HG03575 (cell line): Measurements from ENCODE around the gene PFN3.
A peak's percentile ranks its signal among the peaks of the same experiment; 100 is the strongest.

Experiments
- ATAC-seq: cut with Tn5 transposase; IDR thresholded peaks from one replicate; pipeline ENCODE4 v1.9.1; 2021; ENCODE audit not compliant: unreplicated experiment, insufficient number of reproducible peaks, low FRiP score; ENCODE audit errors: extremely low read depth

Gene PFN3

GRCh38 chr5:177439518-177440053, 39.1 kb upstream of the PFN3 start:
- ATAC-seq: no peak

GRCh38 chr5:177438468-177438867, 38.0 kb upstream of the PFN3 start:
- no peak for ATAC-seq

DNA sequence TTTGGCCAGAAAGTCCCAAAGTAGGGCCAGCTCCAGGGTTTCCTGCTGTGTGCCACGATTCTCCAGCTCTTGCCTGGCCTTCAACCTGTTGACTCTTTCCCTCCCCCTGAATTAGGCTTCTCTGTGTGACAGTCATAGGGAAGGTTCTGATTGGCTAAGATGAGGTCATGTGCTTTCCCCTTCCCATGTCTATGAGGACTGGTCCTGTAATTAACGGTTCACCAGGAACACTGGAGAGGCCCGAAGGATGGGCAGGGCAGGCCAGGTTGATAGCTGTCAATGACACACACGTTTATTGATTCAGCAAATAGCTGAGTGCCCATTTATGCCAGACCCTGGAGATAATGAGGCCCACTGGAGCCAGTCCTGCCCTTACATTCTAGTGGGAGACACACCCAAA, 37.2 kb upstream of the PFN3 start:
- ATAC-seq: no peak

- no peak for ATAC-seq
Measured at GRCh38 chr5:177435847-177436536, 35.5 kb upstream of the PFN3 start.

DNA sequence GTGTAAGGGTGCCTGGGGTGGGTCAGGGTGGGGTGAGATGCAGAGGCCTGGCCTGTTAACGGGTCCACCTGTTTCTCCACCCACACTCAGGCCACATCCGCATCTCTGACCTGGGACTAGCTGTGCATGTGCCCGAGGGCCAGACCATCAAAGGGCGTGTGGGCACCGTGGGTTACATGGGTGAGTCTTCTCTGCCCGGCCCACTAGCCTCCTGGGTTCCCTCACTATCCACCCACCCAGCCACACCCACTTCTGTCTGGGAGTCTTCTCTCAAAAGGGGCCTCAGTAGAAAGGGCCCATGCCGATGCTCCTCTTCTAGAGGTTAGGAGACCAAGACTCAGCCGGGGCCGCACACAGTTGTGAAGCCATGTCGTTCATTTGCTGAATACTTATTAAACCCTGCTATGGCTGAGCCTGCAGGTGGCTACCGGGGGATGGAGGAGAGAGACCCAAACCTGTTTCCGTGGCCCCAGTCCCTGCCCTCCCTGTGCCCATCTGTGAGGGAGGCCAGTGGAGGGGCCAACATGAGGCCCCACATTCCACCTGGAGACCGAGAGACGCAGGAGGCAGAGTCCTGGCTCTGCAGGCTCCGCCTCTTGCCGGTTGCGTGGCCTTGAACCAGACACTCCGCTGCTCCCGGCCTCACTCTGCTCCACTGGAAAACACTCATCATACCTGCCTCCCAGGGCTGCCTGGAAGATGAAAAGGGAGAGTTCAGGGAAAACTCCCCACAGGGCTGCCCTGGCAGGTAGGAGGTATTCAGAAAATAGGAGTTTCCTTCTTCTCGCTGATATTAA, 34.7 kb upstream of the PFN3 start:
- ATAC-seq: no peak

GRCh38 chr5:177434437-177434836, 34.0 kb upstream of the PFN3 start:
- no peak for ATAC-seq

- no peak for ATAC-seq
Measured at GRCh38 chr5:177433658-177434217, 33.3 kb upstream of the PFN3 start.

DNA sequence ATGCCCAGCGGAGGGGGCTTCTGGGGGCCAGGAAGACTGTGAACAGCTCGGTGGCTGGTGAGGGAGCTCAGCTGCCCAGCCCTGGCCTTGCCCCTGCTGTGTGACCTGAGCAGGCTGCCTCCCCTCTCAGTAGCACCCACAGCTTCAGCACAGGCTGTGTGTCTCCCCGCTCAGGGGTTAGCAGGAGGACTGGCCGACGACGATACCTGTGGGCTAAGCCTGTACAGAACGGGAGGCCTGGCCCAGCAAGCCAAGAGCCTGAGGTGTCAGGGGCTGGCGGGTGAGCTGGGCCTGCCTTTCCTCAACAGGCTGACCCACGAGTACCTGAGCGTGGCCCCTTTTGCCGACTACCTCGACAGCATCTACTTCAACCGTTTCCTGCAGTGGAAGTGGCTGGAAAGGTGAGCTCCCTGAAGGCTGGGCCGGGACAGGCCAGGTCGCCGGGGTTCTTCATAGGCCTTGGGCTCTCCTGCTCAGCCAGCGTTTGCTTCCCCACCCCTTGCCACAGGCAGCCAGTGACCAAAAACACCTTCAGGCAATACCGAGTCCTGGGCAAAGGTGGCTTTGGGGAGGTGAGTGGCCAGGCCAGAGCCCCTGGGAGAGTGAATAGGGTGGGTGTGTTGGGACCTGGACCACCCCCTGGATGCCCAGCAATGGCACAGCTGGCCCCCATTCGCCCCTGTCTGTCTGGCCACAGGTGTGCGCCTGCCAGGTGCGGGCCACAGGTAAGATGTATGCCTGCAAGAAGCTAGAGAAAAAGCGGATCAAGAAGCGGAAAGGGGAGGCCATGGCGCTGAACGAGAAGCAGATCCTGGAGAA, 32.6 kb upstream of the PFN3 start:
- ATAC-seq: no peak

GRCh38 chr5:177432143-177432838, 31.8 kb upstream of the PFN3 start:
- no peak for ATAC-seq

GRCh38 chr5:177431317-177432142, 31.1 kb upstream of the PFN3 start:
- ATAC-seq: peak; percentile 28

- ATAC-seq: no peak
Measured at GRCh38 chr5:177430972-177431316, 30.5 kb upstream of the PFN3 start.

GRCh38 chr5:177430140-177430951, 29.9 kb upstream of the PFN3 start:
- no peak for ATAC-seq

- no peak for ATAC-seq
Measured at GRCh38 chr5:177429248-177430040, 29.0 kb upstream of the PFN3 start.

- ATAC-seq: no peak
Measured at GRCh38 chr5:177428574-177429217, 28.2 kb upstream of the PFN3 start.

- ATAC-seq: no peak
Measured at GRCh38 chr5:177427919-177428573, 27.6 kb upstream of the PFN3 start.
